GM19452 (cell line): ENCODE measurements around the gene TUBA1A.
"Not testable (repeated sequence)": the region's sequence is repeated elsewhere in the genome, so short reads cannot be mapped to it uniquely, and the experiment has no call there.

Experiments
- ATAC-seq: cut with Tn5 transposase; IDR thresholded peaks from one replicate; pipeline ENCODE4 v1.9.1; 2021; ENCODE audit not compliant: unreplicated experiment

Gene TUBA1A

GRCh38 chr12:49188916-49189367, at the start of gene TUBA1A:
TSS of gene TUBA1A (minus strand) at chr12:49189080. CDS start at chr12:49188979, 101 bp downstream.
- ATAC-seq, result peak; percentile 91

DNA sequence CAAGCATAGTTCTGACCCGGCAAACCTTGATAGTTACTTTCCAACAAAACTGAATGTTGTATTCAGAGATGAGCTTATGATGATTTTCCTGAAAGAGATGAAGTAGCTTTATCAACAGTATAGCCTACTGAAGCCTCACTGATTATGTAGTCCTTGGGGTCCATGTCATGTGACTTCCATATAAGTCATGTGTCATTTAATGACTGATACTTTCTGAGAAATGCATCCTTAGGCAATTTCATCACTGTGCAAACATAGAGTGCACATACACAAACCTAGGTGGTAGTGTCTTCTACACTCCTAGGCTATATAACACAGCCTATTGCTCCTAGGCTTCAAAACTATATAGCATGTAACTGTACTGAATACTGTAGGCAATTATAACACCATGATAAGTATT, 47.5 kb upstream of the TUBA1A start:
- ATAC-seq, result no peak

- no peak for ATAC-seq
These were observed 45.1 kb upstream of the TUBA1A start for GRCh38 chr12:49233842-49234526.

GRCh38 chr12:49232940-49233841, 44.3 kb upstream of the TUBA1A start:
- ATAC-seq, result no peak

DNA sequence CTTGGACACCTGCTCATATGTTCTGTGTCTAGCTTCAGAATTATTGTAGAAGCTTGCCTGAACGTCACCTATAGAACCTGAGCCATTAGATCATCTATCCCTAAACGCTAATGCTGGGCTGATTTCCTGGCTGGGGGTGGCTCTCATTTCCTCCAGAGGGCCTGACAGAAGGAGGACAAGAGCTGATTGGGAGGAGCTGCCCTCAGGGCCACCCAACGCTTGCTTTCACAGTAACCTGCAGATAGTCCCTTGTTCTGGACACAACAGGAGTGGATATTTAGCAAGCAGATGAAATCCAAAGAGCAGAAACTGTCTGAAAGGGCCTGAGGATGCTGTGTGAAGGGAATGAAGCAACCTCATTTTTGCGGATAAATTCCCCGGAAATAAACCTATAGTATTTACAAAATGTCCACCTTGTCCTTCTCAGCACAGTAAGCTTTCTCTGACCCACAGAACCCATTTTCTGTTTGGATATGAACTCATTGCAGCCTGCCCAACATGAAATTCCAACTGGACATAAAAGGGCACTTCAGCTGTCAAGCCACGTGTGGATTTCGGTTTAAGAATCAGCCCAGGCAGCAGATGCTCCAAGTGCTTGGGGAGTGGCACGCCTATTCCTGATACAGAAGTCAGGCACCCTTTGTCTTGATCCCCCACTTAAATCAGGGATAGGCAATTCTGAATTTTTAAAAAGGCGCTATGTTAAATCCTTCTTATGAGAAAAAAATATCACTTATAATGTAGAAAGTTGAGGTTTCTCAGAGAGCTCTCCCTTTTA, 43.2 kb upstream of the TUBA1A start:
- no peak for ATAC-seq

DNA sequence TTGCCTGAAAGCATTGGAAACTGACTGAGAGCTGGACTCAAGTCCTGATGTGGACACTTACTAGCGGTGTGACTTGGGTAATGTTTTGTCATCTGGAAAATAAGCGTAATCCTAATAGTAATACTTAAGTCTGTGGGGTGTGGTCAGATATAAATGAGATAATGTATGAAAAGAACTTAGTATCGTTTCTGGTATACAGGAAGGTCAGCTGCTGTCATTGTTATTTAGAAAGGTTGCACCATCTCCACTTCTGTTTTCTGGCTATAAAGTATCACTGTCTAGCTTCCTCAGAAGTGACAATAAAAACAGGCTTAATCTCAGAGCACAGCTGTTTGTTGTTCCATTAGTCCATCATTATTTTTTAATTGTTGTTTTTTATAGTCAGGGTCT, 41.9 kb upstream of the TUBA1A start:
- no peak for ATAC-seq

- no peak for ATAC-seq
These were observed 41.4 kb upstream of the TUBA1A start for GRCh38 chr12:49230176-49230804.

DNA sequence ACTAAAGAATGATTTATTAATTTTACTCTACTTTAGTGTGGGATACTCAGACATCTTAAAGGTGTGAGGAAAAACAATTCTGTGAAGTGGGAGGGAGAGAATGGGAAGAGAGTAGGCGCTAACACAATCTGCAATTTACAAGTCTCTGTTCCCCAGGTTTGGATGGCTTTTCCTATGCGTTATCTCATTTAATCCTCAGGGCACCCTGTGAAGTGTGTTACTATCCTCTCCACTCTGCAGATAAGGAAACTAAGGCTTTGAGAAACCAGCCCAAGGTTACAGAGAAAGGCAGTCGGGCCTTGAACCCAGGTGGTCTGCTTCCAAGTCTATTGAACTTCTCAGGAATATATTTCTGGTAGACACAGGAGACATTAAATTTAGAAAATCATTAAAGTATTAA, 39.8 kb upstream of the TUBA1A start:
- no peak for ATAC-seq

DNA sequence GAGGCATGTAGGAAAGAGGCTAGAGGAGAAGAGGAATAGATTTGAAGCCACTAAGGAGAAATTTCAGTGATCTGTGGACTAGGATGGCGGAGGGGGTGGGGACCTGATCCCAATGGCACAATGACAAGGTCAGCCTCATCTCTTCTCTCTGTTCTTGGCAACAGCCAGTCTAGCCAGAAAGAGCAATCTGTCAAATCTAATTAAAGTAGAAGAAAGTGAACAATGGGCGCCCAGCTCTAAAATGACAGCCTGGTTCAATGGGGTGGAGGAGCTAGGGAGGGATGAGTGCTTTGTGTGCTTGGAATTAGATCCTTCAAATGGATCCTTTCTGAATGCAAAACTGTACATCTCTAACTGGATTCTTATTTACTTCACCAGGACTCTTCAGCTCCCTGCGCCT, 38.8 kb upstream of the TUBA1A start:
- no peak for ATAC-seq

DNA sequence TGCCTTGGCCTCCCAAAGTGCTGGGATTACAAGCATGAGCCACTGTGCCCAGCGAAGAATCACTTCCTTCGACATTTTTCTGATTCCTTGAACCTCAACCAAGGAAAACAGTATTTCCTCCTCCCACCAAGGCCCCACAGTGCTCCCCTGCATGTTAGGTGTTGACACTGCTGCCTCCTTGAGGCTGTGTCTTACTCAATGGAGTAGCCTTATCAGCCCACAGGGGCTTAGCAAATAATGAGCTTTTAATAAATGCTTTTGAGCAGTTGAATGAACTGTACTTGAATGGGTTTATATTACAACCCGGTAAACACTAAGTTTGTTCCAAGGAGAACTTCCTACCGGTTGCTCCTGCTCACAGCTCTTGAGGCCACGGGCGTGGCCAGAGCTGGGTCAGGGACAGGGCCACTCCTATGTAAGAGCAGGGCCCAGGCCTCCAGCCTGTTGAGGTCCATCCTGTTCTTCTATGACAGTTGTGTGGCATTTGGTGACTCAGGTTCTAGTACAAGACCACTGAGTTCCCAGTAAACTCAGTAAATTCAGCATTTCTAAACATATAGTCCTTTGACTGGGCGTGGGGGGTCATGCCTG, 36.8 kb upstream of the TUBA1A start:
- no peak for ATAC-seq

DNA sequence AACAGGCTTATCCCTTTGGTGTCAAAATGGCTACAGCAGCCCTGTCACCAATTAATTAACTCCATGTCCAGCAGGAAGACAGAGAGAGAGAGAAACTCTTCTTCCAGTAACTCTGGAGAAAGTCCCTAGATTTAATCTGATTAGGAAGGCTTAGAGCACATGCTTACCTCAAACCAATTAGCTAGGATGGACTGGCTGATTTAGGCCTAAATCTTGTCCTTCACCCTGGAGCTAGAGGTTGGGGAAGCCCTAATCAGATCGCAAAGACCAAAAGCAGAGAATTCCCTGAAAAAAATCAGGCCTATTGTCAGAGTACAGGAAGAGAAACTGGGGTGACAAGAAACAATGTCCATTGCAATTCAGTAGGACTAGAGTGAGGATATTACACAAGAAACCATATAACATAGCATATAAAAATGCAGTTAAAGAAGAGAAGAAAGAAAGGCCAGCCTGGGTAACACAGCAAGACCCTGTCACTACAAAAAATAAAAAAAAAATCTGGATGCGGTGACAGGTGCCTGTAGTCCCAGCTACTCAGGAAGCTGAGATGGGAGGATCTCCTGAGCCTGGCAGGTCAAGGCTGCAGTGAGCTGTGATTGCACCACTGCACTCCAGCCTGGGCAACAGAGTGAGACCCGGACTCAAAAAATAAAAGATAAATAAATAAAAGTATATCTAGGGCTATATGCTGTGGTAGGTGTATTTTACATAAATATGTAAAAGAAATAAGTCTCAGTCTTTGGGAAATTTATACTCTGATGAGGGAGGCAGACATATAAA, 34.9 kb upstream of the TUBA1A start:
- no peak for ATAC-seq

DNA sequence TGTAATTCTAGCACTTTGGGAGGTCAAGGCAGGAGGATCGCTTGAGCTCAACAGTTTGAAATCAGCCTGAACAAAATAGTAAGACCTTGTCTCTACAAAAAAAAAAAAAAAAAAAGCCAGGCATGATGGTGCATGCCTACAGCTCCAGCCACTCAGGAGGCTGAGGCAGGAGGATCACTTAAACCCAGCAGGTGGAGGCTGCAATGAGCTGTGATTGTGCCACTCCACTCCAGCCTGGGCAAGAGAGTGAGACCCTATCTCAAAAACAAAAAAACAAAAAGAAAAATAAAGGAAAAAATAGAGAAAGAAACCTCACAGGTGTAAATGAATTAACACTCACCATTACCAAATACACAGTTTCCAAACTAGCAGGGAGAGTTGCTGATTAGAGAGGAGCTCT, 34.2 kb upstream of the TUBA1A start:
- ATAC-seq, result no peak

- no peak for ATAC-seq
These were observed 32.1 kb upstream of the TUBA1A start for GRCh38 chr12:49220972-49221371.

GRCh38 chr12:49219417-49220026, 30.6 kb upstream of the TUBA1A start:
- ATAC-seq, result no peak

- no peak for ATAC-seq
These were observed 23.7 kb upstream of the TUBA1A start for GRCh38 chr12:49212572-49212971.

DNA sequence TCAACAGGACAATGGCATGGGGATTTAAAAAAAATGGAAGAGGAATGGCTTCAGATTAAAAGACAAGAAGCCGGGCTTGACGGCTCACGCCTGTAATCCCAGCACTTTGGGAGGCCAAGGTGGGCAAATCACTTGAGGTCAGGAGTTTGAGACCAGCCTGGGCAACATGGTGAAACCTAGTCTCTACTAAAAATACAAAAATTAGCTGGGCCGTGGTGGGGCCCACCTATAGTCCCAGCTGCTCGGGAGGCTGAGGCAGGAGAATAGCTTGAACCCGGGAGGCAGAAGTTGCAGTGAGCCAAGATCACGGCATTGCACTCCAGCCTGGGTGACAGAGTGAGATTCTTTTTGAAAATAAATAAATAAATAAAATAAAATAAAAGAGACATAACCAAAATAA, 21.8 kb upstream of the TUBA1A start:
- not testable (repeated sequence) for ATAC-seq

DNA sequence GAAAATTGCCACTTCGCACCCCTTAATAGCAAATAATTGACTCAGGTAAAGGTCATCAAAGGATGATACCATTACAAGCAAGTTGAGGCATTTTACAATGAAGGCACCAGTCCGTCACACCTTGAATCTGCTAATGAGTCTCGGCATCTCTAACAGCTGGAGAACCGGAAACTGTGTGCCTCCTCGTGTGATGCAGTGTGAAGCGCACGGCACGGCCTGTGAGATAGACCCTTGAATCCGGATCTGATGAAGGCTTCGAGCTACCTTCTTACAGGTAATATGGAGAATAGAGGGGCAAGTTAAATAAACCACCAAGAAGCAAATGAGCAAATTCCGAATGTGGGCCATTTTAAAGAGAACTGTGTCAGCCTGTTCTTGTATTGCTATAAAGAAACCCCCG, 19.8 kb upstream of the TUBA1A start:
- ATAC-seq, result no peak

DNA sequence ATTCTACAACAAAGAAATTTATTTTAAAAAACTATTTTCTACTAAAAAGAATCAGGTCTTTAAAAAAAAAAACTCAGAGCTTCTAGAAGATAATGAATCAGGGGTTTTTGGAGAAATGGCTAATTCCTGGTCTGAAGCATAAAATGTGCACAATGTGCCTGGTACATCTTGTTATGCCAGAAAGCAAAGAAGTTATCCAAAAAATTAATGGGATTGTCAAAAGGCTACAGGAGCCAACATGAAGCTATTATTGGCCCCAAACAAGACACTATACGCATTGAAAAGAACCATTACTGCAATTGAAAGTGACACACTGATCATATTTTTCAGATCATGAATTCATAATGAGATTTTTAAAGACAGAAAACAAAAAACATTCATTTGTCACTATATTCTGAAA, 19.3 kb upstream of the TUBA1A start:
- no peak for ATAC-seq

- no peak for ATAC-seq
These were observed 17.5 kb upstream of the TUBA1A start for GRCh38 chr12:49206389-49206788.
